Large intestine (tissue), 3 donors: Measurements from ENCODE around the gene C19orf44. TPM values are rescaled to one million over a fixed set of nuclear protein-coding genes. Genes with fewer than 3 reads are reported as not detected.
"Not testable (repeated sequence)": the region's sequence is repeated elsewhere in the genome, so short reads cannot be mapped to it uniquely, and the experiment has no call there.

ENCODE experiments used
- DNase-seq, 2 donors: peaks; one replicate each; pipeline versions ENCODE4 v3.0.0 to v3.0.0-alpha.2; 2013
- H3K27ac ChIP-seq: one replicate; pipeline ENCODE4 v1.5.1; 2013; ENCODE audit warnings: low read length
- H3K27me3 ChIP-seq: 2 replicates; pipeline ENCODE4 v1.6.1; 2013; ENCODE audit warnings: low read length; ENCODE audit not compliant: control insufficient read depth, insufficient read depth
- H3K36me3 ChIP-seq: 2 replicates; pipeline ENCODE4 v1.6.1; 2013; ENCODE audit warnings: low read length; ENCODE audit not compliant: control insufficient read depth, insufficient read depth
- H3K4me1 ChIP-seq: one replicate; pipeline ENCODE4 v1.6.1; 2013; ENCODE audit warnings: low read length; ENCODE audit not compliant: control insufficient read depth, insufficient read depth
- H3K4me3 ChIP-seq: one replicate; pipeline ENCODE4 v1.5.1; 2013; ENCODE audit warnings: low read length
- H3K9me3 ChIP-seq: one replicate; pipeline ENCODE4 v1.6.1; 2013; ENCODE audit warnings: mild to moderate bottlenecking, low read depth, low read length, moderate library complexity; ENCODE audit not compliant: control insufficient read depth
- WGBS: methylation state at CpG from one replicate; pipeline ENCODE4 v1.1.5; 2013; ENCODE audit warnings: low lambda C conversion rate; ENCODE audit not compliant: insufficient coverage; 5-methylcytosine and 5-hydroxymethylcytosine counted together
- polyA plus RNA-seq: library from polyadenylated mRNA; unstranded; fragments of 120-200 nt; gene quantifications from one replicate; pipeline ENCODE4 v1.2.1, GENCODE V29; 2013

C19orf44 gene
- polyA plus RNA-seq, 1 donor: 4.6 TPM

GRCh38 chr19:16497042-16497441, 848 bp downstream of the C19orf44 start:
- H3K4me3 ChIP-seq: peak overlapping the region; percentile 90
- DNase-seq: no peak
- WGBS: 100% methylated on average over 1 of the region's 12 CpGs
- no peaks in the 10 kb centered on the region for H3K27me3 ChIP-seq
- peaks cover 5% of the 10 kb centered on the region for H3K4me1 ChIP-seq
- H3K36me3 ChIP-seq: peaks cover 5% of the 10 kb centered on the region
- H3K27ac ChIP-seq: no peak overlapping the region
- no peaks in the 10 kb centered on the region for H3K9me3 ChIP-seq

GRCh38 chr19:16497837-16498236, 1.6 kb downstream of the C19orf44 start:
- H3K27me3 ChIP-seq: no peaks in the 10 kb centered on the region
- H3K4me3 ChIP-seq: no peak overlapping the region
- no peak for DNase-seq
- no peaks in the 10 kb centered on the region for H3K9me3 ChIP-seq
- H3K36me3 ChIP-seq: peaks cover 9% of the 10 kb centered on the region
- 100% methylated on average over 1 of the region's 6 CpGs for WGBS
- no peak overlapping the region for H3K27ac ChIP-seq
- peaks cover 5% of the 10 kb centered on the region for H3K4me1 ChIP-seq

GRCh38 chr19:16504271-16504670, 8.1 kb downstream of the C19orf44 start:
- Histone ChIP-seq H3K36me3 (peaks cover 32% of the 10 kb centered on the region), H3K9me3 (no peaks in the 10 kb centered on the region), H3K27ac (no peak overlapping the region), H3K27me3 (no peaks in the 10 kb centered on the region), H3K4me3 (no peak overlapping the region), H3K4me1 (no peaks in the 10 kb centered on the region)
- DNase-seq: no peak
- no CpG with 5 or more reads among the region's 3 CpGs for WGBS

- not testable (repeated sequence) for DNase-seq, H3K27ac ChIP-seq, H3K27me3 ChIP-seq, H3K4me1 ChIP-seq, H3K4me3 ChIP-seq, H3K9me3 ChIP-seq
- peaks cover 42% of the 10 kb centered on the region for H3K36me3 ChIP-seq
- WGBS: no CpG with 5 or more reads among the region's 11 CpGs
Measured at GRCh38 chr19:16506161-16506560, 10.0 kb downstream of the C19orf44 start.

GRCh38 chr19:16506961-16507360, 10.8 kb downstream of the C19orf44 start:
- no peaks in the 10 kb centered on the region for H3K9me3 ChIP-seq
- H3K27ac ChIP-seq: no peak overlapping the region
- H3K4me1 ChIP-seq: no peaks in the 10 kb centered on the region
- H3K36me3 ChIP-seq: peaks cover 43% of the 10 kb centered on the region
- H3K27me3 ChIP-seq: no peaks in the 10 kb centered on the region
- DNase-seq: no peak
- H3K4me3 ChIP-seq: no peak overlapping the region
- no CpG with 5 or more reads among the region's 6 CpGs for WGBS

GRCh38 chr19:16508546-16508945, 12.4 kb downstream of the C19orf44 start:
- no peaks in the 10 kb centered on the region for H3K4me1 ChIP-seq
- H3K27ac ChIP-seq: no peak overlapping the region
- no peak for DNase-seq
- WGBS: 100% methylated on average over 1 of the region's 5 CpGs
- H3K27me3 ChIP-seq: no peaks in the 10 kb centered on the region
- H3K4me3 ChIP-seq: no peak overlapping the region
- H3K9me3 ChIP-seq: no peaks in the 10 kb centered on the region
- H3K36me3 ChIP-seq: peaks cover 40% of the 10 kb centered on the region

- no peak overlapping the region for H3K4me3 ChIP-seq
- no peaks in the 10 kb centered on the region for H3K9me3 ChIP-seq
- no peaks in the 10 kb centered on the region for H3K27me3 ChIP-seq
- peaks cover 32% of the 10 kb centered on the region for H3K36me3 ChIP-seq
- H3K4me1 ChIP-seq: no peaks in the 10 kb centered on the region
- no CpG with 5 or more reads among the region's 28 CpGs for WGBS
- H3K27ac ChIP-seq: no peak overlapping the region
- DNase-seq: no peak
Measured at GRCh38 chr19:16509141-16510061, 13.2 kb downstream of the C19orf44 start.

GRCh38 chr19:16512611-16513010, 16.4 kb downstream of the C19orf44 start:
- H3K27ac ChIP-seq, H3K9me3 ChIP-seq, H3K4me1 ChIP-seq, H3K4me3 ChIP-seq, H3K27me3 ChIP-seq, DNase-seq: not testable (repeated sequence)
- WGBS: no CpG with 5 or more reads among the region's 10 CpGs
- H3K36me3 ChIP-seq: peaks cover 41% of the 10 kb centered on the region

GRCh38 chr19:16514383-16515019, 18.3 kb downstream of the C19orf44 start:
- no peak overlapping the region for H3K27ac ChIP-seq
- no peaks in the 10 kb centered on the region for H3K27me3 ChIP-seq
- peaks cover 4% of the 10 kb centered on the region for H3K9me3 ChIP-seq
- H3K36me3 ChIP-seq: peaks cover 52% of the 10 kb centered on the region
- no peak for DNase-seq
- no peaks in the 10 kb centered on the region for H3K4me1 ChIP-seq
- H3K4me3 ChIP-seq: no peak overlapping the region
- WGBS: no CpG with 5 or more reads among the region's 24 CpGs

- Histone ChIP-seq H3K4me3 (no peak overlapping the region), H3K27ac (no peak overlapping the region), H3K9me3 (peaks cover 4% of the 10 kb centered on the region), H3K4me1 (no peaks in the 10 kb centered on the region), H3K27me3 (no peaks in the 10 kb centered on the region), H3K36me3 (peaks cover 58% of the 10 kb centered on the region)
- DNase-seq: no peak
- no CpG with 5 or more reads among the region's 15 CpGs for WGBS
Measured at GRCh38 chr19:16516381-16516780, 20.2 kb downstream of the C19orf44 start.
